Prostate gland (tissue), 2 donors: ENCODE measurements around the gene CSAD. TPM values are rescaled to one million over a fixed set of nuclear protein-coding genes. Genes with fewer than 3 reads are reported as not detected.
A peak's percentile ranks its signal among the peaks of the same experiment; 100 is the strongest.

Experiments
- DNase-seq: peaks from one replicate; pipeline ENCODE4 v3.0.0-alpha.2; 2019; ENCODE audit warnings: low spot score
- H3K27ac ChIP-seq, 2 donors: fragments of 200-600 bp; sonication (generic); 2 replicates each; pipeline ENCODE4 v1.5.1; 2017 to 2019
- H3K27me3 ChIP-seq: fragments of 200-600 bp; sonication (generic); replicated peaks from 2 replicates; pipeline ENCODE4 v1.5.1; 2019; ENCODE audit not compliant: insufficient read depth
- H3K36me3 ChIP-seq, 2 donors: fragments of 200-600 bp; sonication (generic); 1 replicate in 1 of 2; 2 replicates in 1 of 2; pipeline versions ENCODE4 v1.5.1 to v1.8.1; 2017 to 2019
- H3K4me1 ChIP-seq: fragments of 200-600 bp; sonication (generic); replicated peaks from 2 replicates; pipeline ENCODE4 v1.5.1; 2019
- H3K4me3 ChIP-seq, 2 donors: fragments of 200-600 bp; sonication (generic); 2 replicates each; pipeline ENCODE4 v1.5.1; 2017 to 2019
- H3K9me3 ChIP-seq: fragments of 200-600 bp; sonication (generic); 2 replicates; pipeline ENCODE4 v1.5.1; 2017
- POLR2A ChIP-seq: fragments of 450-650 bp; IDR thresholded peaks from one replicate; pipeline ENCODE4 v1.6.1; 2016; ENCODE audit warnings: antibody characterized with exemption, mild to moderate bottlenecking
- POLR2AphosphoS5 ChIP-seq: sonication (generic); formaldehyde crosslinking; IDR thresholded peaks from one replicate; pipeline ENCODE4 v1.6.1; 2017; ENCODE audit warnings: antibody characterized with exemption
- WGBS: methylation state at CpG from one replicate; pipeline ENCODE4 v1.1.5; 2018; 5-methylcytosine and 5-hydroxymethylcytosine counted together
- intact Hi-C: fragments of 100-400 bp; cut with DNase I; formaldehyde crosslinking; loops from one replicate; pipeline ENCODE4 v1.14.2; 2022
- total RNA-seq, 2 donors: library from RNA; depleted of rRNA; stranded (reverse); fragments of >200 nt; gene quantifications; one replicate each; pipeline ENCODE4 v1.1.0, GENCODE V29; 2016
- TF ChIP-seq, protein P1 (sequence below), 4 experiments: fragments of 200-600 bp in 2 of 4; fragments of 450-650 bp in 2 of 4; sonication (generic) in 2 of 4; IDR thresholded peaks; 1 replicate in 3 of 4; 2 replicates in 1 of 4; pipeline ENCODE4 v1.5.1; 2016 to 2019; ENCODE audit warnings: antibody characterized with exemption in 4 of 4, mild to moderate bottlenecking in 2 of 4, moderate library complexity in 2 of 4

Gene CSAD
- total RNA-seq, 2 donors from 2014 or later: 30.8 to 92.5 TPM

GRCh38 chr12:53161119-53161911, 19.4 kb downstream of the CSAD start:
- no peaks in the 10 kb centered on the region for H3K36me3 ChIP-seq
- H3K9me3 ChIP-seq: no peaks in the 10 kb centered on the region
- WGBS: 87% methylated on average over 8 of the region's 8 CpGs
- TF ChIP-seq POLR2AphosphoS5 (no peak), POLR2A (no peak)
- TF ChIP-seq, protein P1, sequence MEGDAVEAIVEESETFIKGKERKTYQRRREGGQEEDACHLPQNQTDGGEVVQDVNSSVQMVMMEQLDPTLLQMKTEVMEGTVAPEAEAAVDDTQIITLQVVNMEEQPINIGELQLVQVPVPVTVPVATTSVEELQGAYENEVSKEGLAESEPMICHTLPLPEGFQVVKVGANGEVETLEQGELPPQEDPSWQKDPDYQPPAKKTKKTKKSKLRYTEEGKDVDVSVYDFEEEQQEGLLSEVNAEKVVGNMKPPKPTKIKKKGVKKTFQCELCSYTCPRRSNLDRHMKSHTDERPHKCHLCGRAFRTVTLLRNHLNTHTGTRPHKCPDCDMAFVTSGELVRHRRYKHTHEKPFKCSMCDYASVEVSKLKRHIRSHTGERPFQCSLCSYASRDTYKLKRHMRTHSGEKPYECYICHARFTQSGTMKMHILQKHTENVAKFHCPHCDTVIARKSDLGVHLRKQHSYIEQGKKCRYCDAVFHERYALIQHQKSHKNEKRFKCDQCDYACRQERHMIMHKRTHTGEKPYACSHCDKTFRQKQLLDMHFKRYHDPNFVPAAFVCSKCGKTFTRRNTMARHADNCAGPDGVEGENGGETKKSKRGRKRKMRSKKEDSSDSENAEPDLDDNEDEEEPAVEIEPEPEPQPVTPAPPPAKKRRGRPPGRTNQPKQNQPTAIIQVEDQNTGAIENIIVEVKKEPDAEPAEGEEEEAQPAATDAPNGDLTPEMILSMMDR (IDR thresholded peaks at IDR 0.05): no peak
- no peaks in the 10 kb centered on the region for H3K4me1 ChIP-seq
- H3K4me3 ChIP-seq: no peak overlapping the region
- H3K27ac ChIP-seq: no peak overlapping the region
- DNase-seq: no peak
- intact Hi-C loops: no loop called here
- no peaks in the 10 kb centered on the region for H3K27me3 ChIP-seq

GRCh38 chr12:53160673-53161072, 20.1 kb downstream of the CSAD start:
- intact Hi-C loops: loop anchor here (1.0 kb wide), 1 partner anchor 35 kb away; no protein-coding TSS in a partner anchor
- no peak for DNase-seq
- TF ChIP-seq POLR2AphosphoS5: no peak
- TF ChIP-seq POLR2A: no peak
- TF ChIP-seq, protein P1 (IDR thresholded peaks at IDR 0.05): no peak
- no peaks in the 10 kb centered on the region for H3K4me1 ChIP-seq
- no peak overlapping the region for H3K4me3 ChIP-seq
- 75% methylated on average over 2 of the region's 2 CpGs for WGBS
- H3K36me3 ChIP-seq: no peaks in the 10 kb centered on the region
- no peaks in the 10 kb centered on the region for H3K27me3 ChIP-seq
- no peaks in the 10 kb centered on the region for H3K9me3 ChIP-seq
- no peak overlapping the region for H3K27ac ChIP-seq

DNA sequence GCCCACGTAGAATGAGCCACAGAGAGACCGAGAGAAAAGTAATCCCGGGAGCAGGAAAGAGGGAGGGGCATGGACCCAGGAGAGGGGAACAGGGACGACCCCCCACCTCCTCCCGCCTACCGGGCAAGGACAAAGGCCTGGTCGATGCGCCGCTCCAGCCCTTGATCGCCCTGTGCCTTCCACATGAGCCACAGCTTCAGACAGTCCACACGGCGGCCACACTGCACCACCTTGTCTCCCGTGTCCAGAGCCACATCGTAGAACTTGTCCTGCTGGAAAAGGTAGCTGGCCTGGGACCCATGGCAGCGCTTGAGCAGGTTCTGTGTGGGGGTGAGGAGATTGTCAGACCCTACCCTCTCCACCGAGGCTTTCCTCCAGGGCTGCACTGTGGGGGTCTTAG, 20.7 kb downstream of the CSAD start:
- WGBS: 83% methylated on average over 16 of the region's 16 CpGs
- intact Hi-C loops: loop anchor here (1.0 to 5.0 kb wide), 4 partner anchors 31 to 93 kb away; partner anchors contain the start of gene IGFBP6
- H3K4me3 ChIP-seq: no peak overlapping the region
- H3K36me3 ChIP-seq: no peaks in the 10 kb centered on the region
- H3K27me3 ChIP-seq: no peaks in the 10 kb centered on the region
- TF ChIP-seq, protein P1 (IDR thresholded peaks at IDR 0.05): no peak
- no peak for TF ChIP-seq POLR2AphosphoS5
- TF ChIP-seq POLR2A: no peak
- no peak overlapping the region for H3K27ac ChIP-seq
- no peaks in the 10 kb centered on the region for H3K4me1 ChIP-seq
- DNase-seq: no peak
- no peaks in the 10 kb centered on the region for H3K9me3 ChIP-seq

GRCh38 chr12:53159195-53159839, 21.4 kb downstream of the CSAD start:
- Histone ChIP-seq H3K36me3 (no peaks in the 10 kb centered on the region), H3K9me3 (no peaks in the 10 kb centered on the region), H3K27me3 (no peaks in the 10 kb centered on the region), H3K4me3 (no peak overlapping the region), H3K27ac (peak overlapping the region in 1 of 2 donors; percentile 11), H3K4me1 (no peaks in the 10 kb centered on the region)
- peak; percentile 82 for DNase-seq
- TF ChIP-seq POLR2AphosphoS5 (peak; percentile 62), POLR2A (no peak)
- TF ChIP-seq, protein P1 (IDR thresholded peaks at IDR 0.05): peak; percentile 96 to 98 (median 97)
- WGBS: 11% methylated on average over 14 of the region's 14 CpGs
- intact Hi-C loops: loop anchor here (2.0 to 5.0 kb wide), 3 partner anchors 31 to 92 kb away; partner anchors contain the start of gene IGFBP6
